HG03135 (cell line): ENCODE results near the gene UBALD1.
A peak's percentile ranks its signal among the peaks of the same experiment; 100 is the strongest.

Experiments
- ATAC-seq: cut with Tn5 transposase; IDR thresholded peaks from one replicate; pipeline ENCODE4 v1.9.1; 2021; ENCODE audit warnings: mild to moderate bottlenecking, moderate library complexity; ENCODE audit not compliant: unreplicated experiment

Gene UBALD1

GRCh38 chr16:4616047-4616811, 1.5 kb upstream of the UBALD1 start:
- peak; percentile 78 for ATAC-seq

DNA sequence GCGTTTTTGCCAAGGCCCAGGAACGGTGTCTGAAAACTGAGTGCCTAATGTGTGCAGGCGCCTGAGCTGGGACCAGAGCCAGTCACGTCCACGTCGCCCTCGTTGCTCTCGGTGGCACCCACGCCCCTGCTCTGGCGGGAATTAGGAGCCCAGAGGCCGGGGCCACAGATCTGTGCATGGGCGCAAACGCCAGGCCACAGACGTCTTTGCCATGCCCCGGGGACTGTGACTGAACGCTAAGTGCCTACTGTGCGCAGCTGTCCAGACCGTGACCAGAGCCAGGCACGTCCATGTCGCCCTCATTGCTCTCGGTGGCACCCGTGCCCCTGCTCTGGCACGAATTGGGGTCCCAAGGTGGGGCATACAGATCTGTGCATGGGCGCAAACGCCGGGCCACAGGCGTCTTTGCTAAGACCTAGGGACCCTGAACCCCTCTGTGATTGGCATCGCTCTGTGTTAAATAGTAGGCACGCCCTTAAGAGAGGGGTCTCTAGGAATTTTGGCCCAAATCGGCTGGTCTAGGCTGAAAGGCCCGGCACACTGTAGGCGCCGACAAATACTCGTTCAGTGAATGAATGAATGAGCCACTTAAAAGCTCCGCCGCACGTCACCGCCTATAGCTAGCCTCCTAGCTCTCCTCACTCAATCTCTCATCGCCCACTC, 827 bp upstream of the UBALD1 start:
- no peak for ATAC-seq

GRCh38 chr16:4613636-4614570, 785 bp downstream of the UBALD1 start:
- ATAC-seq = no peak

- ATAC-seq = no peak
Observed at GRCh38 chr16:4612977-4613635, 1.6 kb downstream of the UBALD1 start.

GRCh38 chr16:4612474-4612931, 2.2 kb downstream of the UBALD1 start:
- no peak for ATAC-seq

- no peak for ATAC-seq
Observed at GRCh38 chr16:4611337-4612021, 3.2 kb downstream of the UBALD1 start.

DNA sequence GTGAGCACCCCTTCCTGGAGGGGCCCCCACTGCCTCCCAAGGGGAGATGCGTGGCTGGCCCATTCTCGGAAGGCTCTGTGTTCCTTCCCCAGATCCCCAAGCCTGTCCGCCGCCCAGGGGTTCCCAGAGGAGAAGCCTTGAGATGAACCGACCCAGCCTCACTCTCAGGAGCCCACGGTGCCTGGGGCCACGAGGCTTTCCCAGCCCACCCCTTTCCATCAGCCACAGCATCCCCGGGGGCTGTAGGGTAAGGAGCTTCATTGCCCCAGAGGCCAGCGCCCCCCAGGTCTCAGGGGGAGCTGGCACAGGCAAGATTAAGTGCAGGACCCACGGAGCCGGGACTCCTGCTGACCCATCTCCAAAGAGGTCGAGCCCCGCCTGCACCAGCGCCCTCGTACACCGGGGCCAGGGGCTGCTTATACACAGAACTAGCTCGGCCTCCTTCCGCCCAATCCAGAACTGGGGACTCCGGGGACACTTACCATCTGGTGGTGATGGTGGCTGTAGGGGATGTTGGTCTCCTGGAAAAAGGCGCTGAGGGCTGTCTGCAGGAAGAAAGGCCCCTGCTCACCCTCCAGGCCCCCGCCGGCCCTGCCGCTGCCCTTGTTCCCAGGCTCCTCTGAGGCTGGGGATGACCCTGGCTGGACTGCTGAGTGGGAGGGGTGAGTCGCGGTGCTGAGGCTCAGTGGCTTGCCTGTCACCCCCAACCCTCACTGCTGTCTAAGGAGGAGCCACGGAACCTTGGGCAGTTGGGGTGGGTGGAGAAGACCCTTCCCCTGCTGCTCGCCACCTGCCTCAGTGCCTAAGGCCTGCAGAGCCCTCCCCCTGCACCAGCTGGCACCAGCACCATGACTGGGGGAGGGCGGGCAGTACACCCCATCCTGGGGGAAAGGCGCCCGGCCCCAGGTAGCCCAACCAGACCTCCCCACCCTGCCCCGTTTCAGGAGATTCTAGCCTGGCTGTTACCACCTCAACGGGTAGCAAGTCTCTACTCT, 4.4 kb downstream of the UBALD1 start:
- no peak for ATAC-seq

DNA sequence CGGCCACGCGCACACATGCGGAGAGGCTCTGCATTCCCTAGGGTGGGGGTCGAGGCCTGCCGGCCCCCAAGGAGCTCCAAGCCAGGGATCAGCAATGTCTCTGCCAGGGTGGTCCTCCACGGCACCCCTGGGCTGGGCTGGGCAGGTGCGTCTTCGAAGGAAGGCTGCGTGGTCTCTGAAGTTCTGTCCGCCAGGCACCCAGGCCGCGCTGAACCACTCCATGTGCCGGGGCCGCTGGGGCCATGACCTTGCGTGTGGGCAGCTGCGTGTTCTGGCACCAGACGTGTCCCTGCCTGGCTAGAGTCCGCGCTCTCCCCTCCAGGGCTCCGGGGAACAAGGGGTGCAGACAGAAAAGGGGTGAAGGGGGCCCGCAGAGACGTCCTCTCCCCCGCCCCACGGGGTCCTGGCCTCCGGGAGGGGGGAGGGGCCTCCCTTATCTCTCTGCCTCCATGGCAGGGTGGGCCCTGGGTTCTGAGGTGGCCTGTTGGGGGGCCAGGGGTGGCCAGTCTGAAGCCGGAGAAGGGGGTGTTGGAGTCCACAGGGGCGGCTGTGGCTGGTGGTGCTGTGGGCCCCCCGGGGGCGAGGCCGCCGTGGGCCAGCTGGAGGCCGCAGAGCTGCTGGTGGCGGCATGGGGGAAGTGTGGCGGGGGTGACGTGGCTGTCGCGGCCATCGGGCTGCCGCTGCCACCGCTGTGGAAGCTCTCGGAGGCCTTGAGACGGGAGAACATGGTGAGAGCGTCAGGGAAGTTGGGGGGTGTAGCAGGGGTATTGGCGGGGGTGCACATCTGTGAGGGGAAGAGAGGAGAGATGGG, 5.3 kb downstream of the UBALD1 start:
- ATAC-seq = no peak

GRCh38 chr16:4608704-4608980, 6.0 kb downstream of the UBALD1 start:
- ATAC-seq = no peak

DNA sequence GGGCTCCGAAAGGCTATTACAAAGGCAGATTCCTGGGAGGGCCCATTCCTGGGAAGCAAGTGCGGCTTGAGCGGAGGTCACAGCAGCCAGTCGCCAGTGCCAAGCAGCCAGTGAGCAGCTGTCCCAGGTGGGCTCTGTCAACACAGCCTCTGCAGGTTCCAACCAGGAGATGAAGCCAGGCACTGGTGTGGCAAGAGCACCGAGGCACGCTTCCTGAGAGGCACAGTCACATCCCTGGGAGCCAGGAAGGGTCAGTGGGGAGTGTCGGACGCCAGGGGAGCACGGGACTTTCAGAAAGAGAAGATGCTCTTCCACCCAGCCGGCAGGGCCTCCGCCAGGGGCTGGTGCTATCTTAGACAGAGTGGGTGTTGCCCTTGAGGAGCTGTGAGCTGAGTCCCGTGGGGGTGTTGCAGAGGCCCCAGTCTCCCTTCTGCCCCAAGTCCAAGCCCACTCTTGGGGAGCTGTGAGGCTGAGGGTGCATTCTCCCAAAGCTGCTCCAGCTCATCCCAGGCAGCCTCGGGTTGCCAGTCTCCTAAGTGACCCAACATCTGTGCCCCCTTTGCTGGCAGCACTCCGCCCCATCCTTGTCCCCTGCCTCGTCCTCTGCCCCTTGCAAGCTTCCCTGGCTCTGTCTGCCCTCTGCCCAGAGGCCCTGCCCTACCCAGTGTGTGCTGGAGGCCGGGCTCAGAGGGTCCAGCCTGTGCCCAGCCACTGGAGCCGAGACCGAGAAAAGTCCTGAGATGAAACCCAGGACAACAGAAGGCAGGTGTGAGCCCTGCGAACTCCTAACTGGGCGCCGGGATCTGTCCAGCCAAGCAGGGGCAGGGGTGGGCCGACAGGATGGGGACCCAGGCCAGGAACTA, 6.6 kb downstream of the UBALD1 start:
- no peak for ATAC-seq

DNA sequence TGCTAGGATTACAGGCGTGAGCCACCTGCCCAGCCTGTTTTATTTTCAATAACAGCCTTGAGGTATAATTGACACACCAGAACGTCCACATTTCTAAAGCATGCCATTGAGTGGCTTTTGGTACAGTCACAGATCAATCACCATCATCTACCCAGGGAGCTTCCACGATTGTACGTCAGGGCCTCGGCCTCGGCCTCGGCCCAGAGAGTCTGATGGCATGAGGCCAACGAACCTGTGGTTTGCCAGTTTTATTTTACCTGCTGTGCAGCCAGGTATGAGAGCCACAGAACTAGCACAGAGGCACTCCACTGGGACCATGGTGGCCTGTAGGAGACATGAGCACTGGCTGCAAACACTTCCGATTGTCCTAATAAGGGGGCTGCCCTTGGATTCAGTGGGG, 8.3 kb downstream of the UBALD1 start:
- ATAC-seq = no peak

DNA sequence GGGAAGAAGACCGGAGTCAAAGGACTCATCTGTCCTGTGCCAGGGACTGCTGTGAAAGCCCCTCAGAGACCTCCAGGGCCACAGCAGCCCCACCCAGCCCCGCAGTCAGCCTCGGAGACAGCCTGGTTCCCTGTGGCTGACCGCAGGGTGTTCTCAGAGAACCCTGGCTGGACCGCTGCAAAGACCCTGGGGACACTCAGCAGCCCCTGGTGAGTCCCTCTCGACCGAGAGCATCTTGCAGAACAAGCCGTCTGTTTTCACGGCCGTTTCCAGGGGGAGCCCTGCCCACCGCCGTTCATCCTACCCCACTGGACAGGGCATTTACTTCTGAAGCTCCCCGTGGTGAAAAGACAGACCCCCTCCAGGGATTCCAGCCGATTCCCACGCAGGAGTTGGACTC, 10.3 kb downstream of the UBALD1 start:
- ATAC-seq = no peak

DNA sequence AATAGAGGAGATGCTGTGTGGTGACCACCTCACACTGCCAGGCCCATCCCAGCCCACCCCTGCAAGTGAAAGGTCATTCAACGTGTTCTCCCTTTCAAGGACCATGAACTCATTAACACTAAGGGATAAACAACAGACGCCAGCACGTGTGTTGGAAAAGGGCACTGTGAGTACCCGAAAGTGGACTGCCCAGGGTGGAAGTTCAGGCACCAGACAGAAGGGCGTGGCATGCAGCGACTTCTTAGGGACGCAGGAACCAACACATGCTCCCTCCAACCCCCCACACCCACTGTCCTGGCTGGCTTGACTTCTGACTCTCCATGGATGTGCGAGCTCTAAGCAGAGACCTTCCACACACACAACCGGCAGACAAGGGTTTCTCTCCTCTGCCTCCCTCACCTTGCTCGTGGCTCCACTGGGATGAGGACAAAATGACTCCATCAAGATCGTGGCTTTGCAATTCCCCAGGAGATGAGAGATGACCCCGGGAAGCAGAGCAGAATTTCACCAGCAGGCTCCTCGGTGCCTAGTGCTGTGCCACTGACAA, 11.0 kb downstream of the UBALD1 start:
- ATAC-seq = no peak

DNA sequence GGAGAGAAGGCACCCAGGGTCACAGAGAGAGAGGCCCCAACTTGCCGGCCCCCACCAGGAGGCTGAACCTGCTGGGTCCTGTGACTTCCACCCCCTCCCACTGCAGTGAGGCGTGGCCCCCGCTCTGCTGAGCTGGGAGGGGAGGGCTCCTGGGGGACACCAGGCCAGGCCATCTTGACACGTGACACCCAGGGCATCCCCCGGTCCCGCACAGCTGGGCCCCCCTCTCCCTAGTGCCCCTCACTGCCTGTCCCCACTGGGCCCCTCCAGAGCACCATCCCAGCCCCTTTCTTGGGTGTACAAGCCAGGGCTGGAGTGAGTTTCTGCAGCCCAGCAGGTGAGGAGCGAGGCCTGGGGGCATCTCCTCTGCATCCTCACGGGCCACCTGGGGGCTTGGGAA, 12.4 kb downstream of the UBALD1 start:
- no peak for ATAC-seq

DNA sequence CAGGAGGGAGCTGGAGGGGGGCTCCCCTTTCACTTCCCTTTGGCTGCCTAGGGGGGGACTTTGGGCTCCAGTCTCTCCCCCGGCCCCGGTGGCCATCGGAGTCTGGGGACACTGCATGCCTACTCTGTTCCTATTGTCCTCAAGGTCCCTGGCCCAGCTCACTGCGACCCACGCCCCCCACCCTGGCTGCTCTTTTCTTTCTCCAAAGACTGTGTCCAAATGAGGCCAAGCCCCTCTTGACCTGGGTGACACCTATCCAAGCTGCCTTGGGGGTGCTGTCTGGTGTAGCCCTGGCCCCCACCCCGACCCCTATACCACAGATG, 12.9 kb downstream of the UBALD1 start:
- ATAC-seq = no peak

DNA sequence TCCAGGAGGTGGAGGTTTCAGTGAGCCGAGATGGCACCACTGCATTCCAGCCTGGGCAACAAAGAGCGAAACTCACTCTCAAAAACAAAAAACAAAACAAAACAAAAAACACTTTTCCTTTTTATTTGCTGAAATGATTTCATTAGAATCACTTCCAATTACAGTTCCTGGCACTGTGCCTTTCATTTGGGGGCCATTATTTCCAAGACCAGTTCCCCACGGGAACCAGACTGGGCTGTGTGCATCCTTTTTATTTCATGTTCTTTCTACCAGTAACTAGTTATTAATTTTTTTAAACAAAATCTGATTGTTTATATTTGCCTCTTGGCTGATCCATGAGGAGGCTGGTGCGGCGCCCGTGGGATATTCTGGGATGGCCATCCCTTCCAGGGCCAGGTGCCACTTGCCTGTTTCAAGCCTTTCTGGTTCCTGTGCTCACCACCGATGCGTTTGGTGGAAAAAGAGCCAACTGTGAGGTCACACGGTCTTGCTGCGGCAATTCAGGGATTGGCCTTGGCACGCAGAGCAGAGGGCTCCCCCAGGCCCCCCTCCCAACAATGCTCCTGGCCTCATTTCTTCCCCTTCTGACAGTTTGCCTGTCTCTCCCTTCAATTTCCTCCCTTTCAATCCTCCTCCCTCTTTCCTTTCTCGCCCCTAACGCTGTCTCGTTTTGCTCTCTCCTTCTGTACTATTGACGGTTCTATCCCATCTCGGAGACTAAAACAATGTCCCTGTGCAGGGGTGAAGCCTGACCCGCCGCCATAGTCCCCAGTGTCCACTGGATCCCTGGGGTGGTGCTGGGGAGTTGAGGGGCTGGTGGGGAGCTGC, 13.4 kb downstream of the UBALD1 start:
- no peak for ATAC-seq

DNA sequence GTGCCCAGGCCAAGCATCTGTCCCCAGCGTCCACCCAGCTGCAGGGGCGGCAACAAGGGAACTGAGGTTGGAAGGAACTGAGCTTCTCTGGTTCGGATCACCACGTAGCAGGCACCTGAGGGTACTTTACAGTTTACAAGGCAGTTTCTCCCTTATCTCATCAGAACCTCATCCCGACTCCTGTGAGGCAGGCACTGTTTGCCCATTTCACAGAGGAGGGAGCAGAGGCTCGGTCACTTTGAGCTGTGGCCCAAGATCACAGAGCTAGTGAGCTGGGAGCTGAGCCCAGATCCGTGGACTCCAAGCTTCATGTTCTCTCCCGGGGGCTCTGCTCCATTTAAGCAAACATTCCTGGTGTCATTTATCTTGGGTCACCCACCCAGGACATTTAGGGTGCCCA, 15.1 kb downstream of the UBALD1 start:
- ATAC-seq = no peak
